ENCODE results near the gene TMEM150A.

TMEM150A gene

DNA sequence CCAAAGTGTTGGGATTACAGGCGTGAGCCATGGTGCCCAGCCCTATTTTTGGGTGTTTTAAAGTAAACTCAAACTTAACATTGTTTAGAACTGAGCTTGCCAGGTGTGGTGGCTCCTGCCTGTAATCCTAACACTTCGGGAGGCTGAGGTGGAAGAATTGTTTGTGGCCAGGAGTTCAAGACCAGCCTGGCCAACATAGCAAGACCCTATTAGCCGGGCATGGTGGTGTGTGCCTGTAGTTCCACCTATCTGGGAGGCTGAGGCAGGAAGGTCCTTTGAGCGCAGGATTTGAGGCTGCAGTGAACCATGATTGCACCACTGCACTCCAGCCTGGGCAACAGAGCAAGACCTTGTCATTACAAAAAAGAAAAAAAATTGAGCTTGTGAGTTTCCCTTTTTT is 48.0 kb upstream of the TMEM150A start:
- Histone ChIP-seq H3K36me3 (ENCODE audit: insufficient read depth, low read length) (peaks cover 84% of the 10 kb centered on the region), H3K79me2 (ENCODE audit: insufficient read depth, low read length) (no peaks in the 10 kb centered on the region), H3F3A (ENCODE audit: insufficient read depth, low read length) (no peaks in the 10 kb centered on the region), H3K27ac (ENCODE audit: low read depth, low read length, poor library complexity, severe bottlenecking) (no peak overlapping the region), H4K20me1 (ENCODE audit: insufficient read depth, low read length) (no peaks in the 10 kb centered on the region), H3K4me1 (ENCODE audit: insufficient read depth, low read length, severe bottlenecking) (no peaks in the 10 kb centered on the region), H3K9me2 (ENCODE audit: low read depth, low read length) (no peaks in the 10 kb centered on the region), H3K4me2 (ENCODE audit: low read length) (no peak overlapping the region), H3K4me3 (ENCODE audit: low read depth, low read length, poor library complexity, severe bottlenecking) (no peak overlapping the region), H3K9ac (ENCODE audit: low read length) (no peak overlapping the region), H3K27me3 (ENCODE audit: insufficient read depth, low read length) (no peaks in the 10 kb centered on the region), H3K9me3 (ENCODE audit: low read length) (no peaks in the 10 kb centered on the region), H2AFZ (ENCODE audit: low read length) (no peak overlapping the region)
- TF ChIP-seq EZH2 (IDR thresholded peaks at IDR 0.05; ENCODE audit: borderline replicate concordance, low read length) = no peak
- TF ChIP-seq, protein P1, sequence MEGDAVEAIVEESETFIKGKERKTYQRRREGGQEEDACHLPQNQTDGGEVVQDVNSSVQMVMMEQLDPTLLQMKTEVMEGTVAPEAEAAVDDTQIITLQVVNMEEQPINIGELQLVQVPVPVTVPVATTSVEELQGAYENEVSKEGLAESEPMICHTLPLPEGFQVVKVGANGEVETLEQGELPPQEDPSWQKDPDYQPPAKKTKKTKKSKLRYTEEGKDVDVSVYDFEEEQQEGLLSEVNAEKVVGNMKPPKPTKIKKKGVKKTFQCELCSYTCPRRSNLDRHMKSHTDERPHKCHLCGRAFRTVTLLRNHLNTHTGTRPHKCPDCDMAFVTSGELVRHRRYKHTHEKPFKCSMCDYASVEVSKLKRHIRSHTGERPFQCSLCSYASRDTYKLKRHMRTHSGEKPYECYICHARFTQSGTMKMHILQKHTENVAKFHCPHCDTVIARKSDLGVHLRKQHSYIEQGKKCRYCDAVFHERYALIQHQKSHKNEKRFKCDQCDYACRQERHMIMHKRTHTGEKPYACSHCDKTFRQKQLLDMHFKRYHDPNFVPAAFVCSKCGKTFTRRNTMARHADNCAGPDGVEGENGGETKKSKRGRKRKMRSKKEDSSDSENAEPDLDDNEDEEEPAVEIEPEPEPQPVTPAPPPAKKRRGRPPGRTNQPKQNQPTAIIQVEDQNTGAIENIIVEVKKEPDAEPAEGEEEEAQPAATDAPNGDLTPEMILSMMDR (IDR thresholded peaks at IDR 0.05; ENCODE audit: low read length) = no peak

DNA sequence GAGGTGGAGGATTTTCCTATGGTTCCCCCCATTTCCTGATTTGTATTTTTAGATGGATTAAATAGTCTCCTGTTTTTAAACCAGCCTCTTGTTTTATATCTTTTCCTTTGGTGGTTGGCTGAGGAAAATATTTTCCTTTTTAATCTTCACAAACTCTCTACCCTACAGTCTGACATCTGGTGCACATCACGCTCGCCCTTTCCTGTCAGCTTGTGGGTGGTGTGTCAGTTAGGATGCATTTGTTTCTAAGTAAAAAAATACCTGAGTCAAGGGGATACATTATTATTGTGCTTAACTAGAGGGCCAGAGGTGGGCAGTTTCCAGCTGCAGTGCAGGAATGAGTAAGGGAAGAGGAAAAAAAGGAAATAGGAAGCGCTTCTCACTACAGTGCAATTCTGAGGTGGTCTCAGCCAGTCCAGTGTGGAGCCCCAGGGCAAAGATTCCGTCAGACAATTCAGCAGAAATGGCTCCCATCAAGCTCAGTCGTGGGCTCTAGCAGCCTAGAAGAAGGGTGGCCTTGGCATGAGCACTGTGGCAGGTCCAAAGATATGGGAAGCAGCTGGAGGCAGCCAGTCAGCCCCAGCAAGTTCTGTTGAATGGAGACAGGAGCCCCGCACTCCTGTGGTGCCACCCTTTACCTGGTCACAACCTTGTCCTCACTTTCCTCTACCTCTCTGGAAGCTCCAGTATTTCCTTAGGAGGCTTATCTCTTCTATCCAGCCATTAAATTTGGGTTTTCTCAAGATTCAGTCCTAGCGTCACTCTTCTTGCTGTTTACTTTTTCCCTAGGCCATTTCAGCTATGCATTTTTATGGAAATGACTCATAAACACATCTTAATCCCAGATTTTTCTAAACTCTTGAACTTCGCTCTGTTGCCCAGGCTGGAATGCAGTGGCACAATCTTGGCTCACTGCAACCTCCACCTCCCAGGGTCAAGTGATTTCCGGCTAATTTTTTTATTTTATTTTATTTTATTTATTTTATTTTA is 47.0 kb upstream of the TMEM150A start:
- H3K4me2 ChIP-seq (ENCODE audit: low read length) = no peak overlapping the region
- TF ChIP-seq, protein P1 (IDR thresholded peaks at IDR 0.05; ENCODE audit: low read length) = no peak
- TF ChIP-seq EZH2 (IDR thresholded peaks at IDR 0.05; ENCODE audit: borderline replicate concordance, low read length) = no peak
- H3K27me3 ChIP-seq (ENCODE audit: insufficient read depth, low read length) = no peaks in the 10 kb centered on the region
- no peak overlapping the region for H3K4me3 ChIP-seq (ENCODE audit: low read depth, low read length, poor library complexity, severe bottlenecking)
- no peak overlapping the region for H3K9ac ChIP-seq (ENCODE audit: low read length)
- no peak overlapping the region for H2AFZ ChIP-seq (ENCODE audit: low read length)
- H4K20me1 ChIP-seq (ENCODE audit: insufficient read depth, low read length) = no peaks in the 10 kb centered on the region
- H3K36me3 ChIP-seq (ENCODE audit: insufficient read depth, low read length) = peaks cover 93% of the 10 kb centered on the region
- no peaks in the 10 kb centered on the region for H3K9me2 ChIP-seq (ENCODE audit: low read depth, low read length)
- H3K4me1 ChIP-seq (ENCODE audit: insufficient read depth, low read length, severe bottlenecking) = no peaks in the 10 kb centered on the region
- no peaks in the 10 kb centered on the region for H3K9me3 ChIP-seq (ENCODE audit: low read length)
- H3K79me2 ChIP-seq (ENCODE audit: insufficient read depth, low read length) = no peaks in the 10 kb centered on the region
- H3K27ac ChIP-seq (ENCODE audit: low read depth, low read length, poor library complexity, severe bottlenecking) = no peak overlapping the region
- H3F3A ChIP-seq (ENCODE audit: insufficient read depth, low read length) = no peaks in the 10 kb centered on the region

DNA sequence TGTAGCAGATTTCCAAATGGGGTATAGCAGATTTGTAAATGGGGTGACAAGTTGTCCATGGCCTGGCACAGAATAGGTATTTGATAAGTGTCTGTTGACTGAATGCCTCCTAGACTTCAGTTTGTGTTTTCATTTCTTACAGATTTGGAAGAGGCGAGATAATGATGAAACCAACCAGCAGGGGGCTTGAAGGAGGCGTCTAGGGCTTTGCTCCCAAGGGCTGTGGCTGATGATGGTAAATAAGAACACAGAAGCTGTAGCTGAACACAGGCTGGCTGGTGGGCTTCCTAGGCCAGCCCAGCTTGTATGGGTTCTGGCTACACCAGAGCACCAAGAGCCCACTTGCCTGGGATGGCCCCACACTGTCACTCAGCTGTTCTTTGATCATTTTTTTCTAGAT is 46.1 kb upstream of the TMEM150A start:
- no peaks in the 10 kb centered on the region for H3K4me1 ChIP-seq (ENCODE audit: insufficient read depth, low read length, severe bottlenecking)
- no peak overlapping the region for H3K4me3 ChIP-seq (ENCODE audit: low read depth, low read length, poor library complexity, severe bottlenecking)
- no peak overlapping the region for H3K4me2 ChIP-seq (ENCODE audit: low read length)
- TF ChIP-seq EZH2 (IDR thresholded peaks at IDR 0.05; ENCODE audit: borderline replicate concordance, low read length) = no peak
- TF ChIP-seq, protein P1 (IDR thresholded peaks at IDR 0.05; ENCODE audit: low read length) = peak; percentile 54; the same call in 1 of the 2 replicates
- no peaks in the 10 kb centered on the region for H3K27me3 ChIP-seq (ENCODE audit: insufficient read depth, low read length)
- H3K36me3 ChIP-seq (ENCODE audit: insufficient read depth, low read length) = peaks cover 95% of the 10 kb centered on the region
- no peaks in the 10 kb centered on the region for H3F3A ChIP-seq (ENCODE audit: insufficient read depth, low read length)
- H3K9ac ChIP-seq (ENCODE audit: low read length) = no peak overlapping the region
- no peaks in the 10 kb centered on the region for H3K79me2 ChIP-seq (ENCODE audit: insufficient read depth, low read length)
- no peak overlapping the region for H2AFZ ChIP-seq (ENCODE audit: low read length)
- no peaks in the 10 kb centered on the region for H3K9me3 ChIP-seq (ENCODE audit: low read length)
- no peak overlapping the region for H3K27ac ChIP-seq (ENCODE audit: low read depth, low read length, poor library complexity, severe bottlenecking)
- no peaks in the 10 kb centered on the region for H3K9me2 ChIP-seq (ENCODE audit: low read depth, low read length)
- H4K20me1 ChIP-seq (ENCODE audit: insufficient read depth, low read length) = no peaks in the 10 kb centered on the region

Data from OCI-LY1 (cell line).